Subcutaneous adipose tissue (tissue), 4 donors: ENCODE results near the gene DRAM2. TPM values are rescaled to one million over a fixed set of nuclear protein-coding genes. Genes with fewer than 3 reads are reported as not detected.

Experiments
- total RNA-seq, 4 donors: library from RNA; depleted of rRNA; stranded (reverse); fragments of >200 nt; gene quantifications; one replicate each; pipeline ENCODE4 v1.1.0, GENCODE V29; 2016
- TF ChIP-seq, protein P1 (sequence below): fragments of 450-650 bp; IDR thresholded peaks from one replicate; pipeline ENCODE4 v1.5.1; 2016; ENCODE audit warnings: low read depth, mild to moderate bottlenecking, control low read depth, antibody characterized with exemption, moderate library complexity

Gene DRAM2
- total RNA-seq, 4 donors from 2014 or later, result 78.2 to 173 (median 123) TPM

DNA sequence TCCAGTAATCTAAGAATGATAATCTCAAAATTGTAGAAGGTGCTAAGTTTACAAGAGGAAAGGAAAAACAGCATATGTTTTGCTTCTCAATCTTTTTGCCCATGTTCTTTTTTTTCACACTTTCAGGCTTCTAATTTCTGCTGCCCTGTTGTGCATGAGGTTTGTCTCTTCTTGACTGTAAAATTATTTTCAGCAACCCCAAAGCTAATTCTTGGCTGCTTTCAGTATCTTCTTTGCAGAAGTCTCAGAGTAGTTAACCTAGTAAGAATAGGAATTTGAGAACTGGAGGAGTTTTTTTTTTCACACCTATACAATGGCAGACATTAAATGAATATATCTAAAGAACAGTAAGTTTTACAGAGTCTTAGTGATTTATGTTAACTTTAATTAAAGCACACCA lies 34.2 kb upstream of the DRAM2 start:
- TF ChIP-seq, protein P1, sequence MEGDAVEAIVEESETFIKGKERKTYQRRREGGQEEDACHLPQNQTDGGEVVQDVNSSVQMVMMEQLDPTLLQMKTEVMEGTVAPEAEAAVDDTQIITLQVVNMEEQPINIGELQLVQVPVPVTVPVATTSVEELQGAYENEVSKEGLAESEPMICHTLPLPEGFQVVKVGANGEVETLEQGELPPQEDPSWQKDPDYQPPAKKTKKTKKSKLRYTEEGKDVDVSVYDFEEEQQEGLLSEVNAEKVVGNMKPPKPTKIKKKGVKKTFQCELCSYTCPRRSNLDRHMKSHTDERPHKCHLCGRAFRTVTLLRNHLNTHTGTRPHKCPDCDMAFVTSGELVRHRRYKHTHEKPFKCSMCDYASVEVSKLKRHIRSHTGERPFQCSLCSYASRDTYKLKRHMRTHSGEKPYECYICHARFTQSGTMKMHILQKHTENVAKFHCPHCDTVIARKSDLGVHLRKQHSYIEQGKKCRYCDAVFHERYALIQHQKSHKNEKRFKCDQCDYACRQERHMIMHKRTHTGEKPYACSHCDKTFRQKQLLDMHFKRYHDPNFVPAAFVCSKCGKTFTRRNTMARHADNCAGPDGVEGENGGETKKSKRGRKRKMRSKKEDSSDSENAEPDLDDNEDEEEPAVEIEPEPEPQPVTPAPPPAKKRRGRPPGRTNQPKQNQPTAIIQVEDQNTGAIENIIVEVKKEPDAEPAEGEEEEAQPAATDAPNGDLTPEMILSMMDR, result no peak

DNA sequence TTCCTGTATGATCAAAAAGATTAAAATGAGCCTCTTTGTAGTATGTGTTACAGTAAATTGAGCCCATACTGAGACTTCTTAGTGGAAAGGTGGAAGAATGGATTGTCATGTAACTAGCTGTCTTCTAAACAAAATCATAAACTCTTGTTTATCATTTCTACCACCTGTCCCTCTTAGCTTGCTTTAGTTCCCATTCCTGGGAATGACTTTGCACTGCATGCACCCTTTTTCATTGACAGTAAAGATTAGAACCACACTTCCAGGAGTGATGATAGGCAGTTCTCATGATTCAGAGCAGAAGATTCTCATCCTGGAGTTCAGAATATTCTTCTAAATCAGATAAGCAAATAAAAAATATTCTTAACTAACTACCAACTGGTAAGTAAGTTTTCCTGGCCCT lies 32.6 kb upstream of the DRAM2 start:
- TF ChIP-seq, protein P1, result no peak

DNA sequence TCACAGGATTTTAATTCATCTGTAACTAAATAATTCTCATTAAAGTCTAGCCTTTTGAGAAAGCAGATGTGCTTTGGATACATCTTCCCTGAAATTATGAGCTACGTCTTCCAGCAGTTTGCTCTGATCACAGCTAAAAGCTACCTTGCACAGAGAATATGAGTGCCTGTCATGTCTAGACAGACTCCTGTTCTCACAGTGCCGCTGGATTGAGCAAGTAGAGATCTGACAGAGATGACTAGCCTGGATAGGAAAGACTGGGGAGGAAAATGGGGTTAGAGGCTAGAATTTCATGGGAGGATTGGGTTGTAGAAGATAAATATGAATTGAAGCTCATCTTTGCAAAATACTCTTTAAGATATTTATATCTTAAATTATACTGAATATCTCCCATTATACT lies 24.3 kb upstream of the DRAM2 start:
- TF ChIP-seq, protein P1, result no peak

DNA sequence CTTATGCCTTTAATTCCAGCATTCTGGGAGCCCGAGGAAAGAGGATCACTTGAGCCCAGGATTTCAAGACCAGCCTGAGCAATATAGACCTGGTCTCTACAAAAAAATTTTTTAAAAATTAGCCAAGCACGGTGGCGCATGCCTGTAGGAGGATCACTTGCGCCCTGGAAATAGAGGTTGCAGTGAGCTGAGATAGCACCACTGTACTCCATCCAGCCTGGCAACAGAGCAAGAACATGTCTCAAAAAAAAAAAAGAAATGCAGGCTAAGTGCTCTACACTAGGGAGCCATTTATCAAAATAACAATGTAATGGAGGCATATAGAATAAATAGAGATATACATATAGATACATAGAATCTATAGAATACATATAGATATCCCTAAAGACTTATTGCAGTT lies 23.5 kb upstream of the DRAM2 start:
- TF ChIP-seq, protein P1, result no peak

DNA sequence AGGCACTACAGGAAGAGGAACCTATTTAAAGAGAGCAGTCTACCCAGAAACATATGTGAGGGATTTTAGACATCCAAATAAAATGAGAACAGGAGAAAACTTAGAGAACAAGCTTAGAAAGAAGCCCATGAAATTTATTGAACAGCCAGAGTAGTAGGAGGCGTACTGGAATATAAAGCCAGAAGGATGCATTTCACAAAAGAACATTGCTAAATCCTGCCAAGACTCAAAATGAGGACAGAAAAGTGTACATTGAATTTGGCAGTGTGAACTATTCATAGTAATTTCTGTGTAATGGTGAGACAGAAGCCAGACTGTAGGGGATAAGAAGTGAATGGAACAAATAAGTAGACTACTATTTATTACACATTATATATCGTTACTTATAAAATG lies 22.6 kb upstream of the DRAM2 start:
- TF ChIP-seq, protein P1, result no peak

DNA sequence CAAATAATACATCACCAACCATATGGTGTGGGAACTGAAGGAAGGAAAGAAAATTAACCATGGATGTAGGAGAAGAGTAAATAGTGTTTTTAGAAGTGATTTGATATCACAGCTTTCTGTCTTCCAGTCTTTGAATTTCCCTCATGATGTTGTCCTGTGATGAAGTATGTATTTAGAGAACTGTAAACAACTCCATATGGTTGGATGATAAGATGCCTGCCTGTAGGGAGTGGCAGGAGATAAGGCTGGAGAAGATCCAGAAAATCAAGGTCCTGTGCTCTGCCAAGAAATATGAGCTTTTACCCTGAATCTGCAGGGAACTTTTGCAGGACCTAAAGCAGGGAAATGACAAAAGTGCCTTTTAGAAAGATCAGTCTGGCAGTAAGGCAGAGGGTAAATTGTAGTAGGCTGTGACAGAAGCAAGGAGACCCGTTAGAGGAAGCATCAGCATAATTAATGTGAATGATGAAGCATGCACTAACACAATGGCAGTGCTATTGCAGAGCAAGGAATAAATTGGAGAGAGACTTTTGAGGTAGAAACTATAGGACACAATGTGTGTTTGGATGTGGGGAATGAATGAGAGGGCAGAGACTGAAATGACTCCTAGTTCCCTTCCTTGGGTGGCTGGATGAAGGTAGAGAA lies 22.1 kb upstream of the DRAM2 start:
- TF ChIP-seq, protein P1, result no peak

DNA sequence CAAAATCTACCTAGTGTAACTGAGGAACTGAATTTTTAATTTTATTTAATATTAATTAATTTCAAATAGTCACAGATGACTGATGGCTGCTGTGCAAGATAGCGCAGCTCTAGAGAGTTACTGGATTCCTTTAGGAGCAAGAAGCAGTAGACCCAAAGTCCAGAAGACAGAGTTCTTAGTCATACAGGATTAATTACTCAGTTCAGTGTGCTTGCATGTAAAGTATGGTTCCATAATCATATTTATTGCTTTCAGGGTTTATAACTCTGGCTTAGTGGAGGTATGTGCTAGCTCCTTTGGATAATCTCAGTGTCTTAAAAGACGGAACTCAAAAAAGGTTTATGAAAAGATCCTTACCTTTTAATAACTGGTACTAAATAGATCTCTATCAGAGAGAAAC lies 17.5 kb upstream of the DRAM2 start:
- TF ChIP-seq, protein P1, result no peak
